NCI-H82 treated with DMSO at 0.1 percent for 48 hours (cell line): Measurements from ENCODE around the gene GRM4.

Source experiments
- DNase-seq: peaks from one replicate; lab custom pipeline; 2025; ENCODE audit not compliant: unreplicated experiment; lab: John Stamatoyannopoulos, UW

GRM4 gene

DNA sequence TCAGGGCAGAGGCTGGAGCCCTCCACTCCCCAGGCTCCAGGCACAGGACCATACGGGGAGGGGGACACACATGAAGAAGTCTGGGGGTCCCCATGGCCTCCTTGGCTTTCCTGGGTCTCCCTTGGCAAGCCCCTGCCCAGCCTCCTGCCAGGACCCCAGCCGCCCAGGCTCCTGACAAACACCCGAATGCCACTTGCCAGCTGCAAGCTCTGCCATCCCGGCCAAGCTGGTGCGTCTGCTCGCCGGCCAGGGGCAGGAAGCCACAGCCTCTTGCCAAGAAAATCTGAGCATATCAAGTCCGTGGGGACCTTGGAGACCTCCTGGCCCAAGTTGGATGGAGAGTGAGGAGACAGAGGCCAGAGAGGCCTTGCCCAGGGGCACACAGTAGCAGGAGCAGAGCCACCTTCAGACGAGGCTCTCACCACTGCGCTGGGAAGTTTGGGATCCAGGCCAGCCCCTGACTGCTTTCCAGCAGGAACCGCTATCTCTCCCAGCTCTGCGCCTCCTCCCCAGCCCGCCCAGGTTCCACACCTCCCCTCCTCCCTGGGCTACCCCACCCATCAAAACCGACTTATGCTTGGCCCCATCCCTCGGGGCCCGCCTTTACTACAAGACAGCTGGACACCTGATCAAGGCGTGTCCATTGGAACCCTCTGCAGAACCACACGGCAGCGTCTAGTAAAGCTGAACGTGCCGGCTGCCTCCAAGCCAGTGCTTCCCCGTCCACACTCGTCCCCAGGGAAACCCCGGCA, 80.2 kb downstream of the GRM4 start:
- peak; percentile 61 for DNase-seq

- DNase-seq: no peak
Measured at GRCh38 chr6:34064675-34065074, 81.2 kb downstream of the GRM4 start.

GRCh38 chr6:34063651-34064050, 82.2 kb downstream of the GRM4 start:
- peak; percentile 93 for DNase-seq

GRCh38 chr6:34062815-34063214, 83.1 kb downstream of the GRM4 start:
- DNase-seq: peak; percentile 11

DNA sequence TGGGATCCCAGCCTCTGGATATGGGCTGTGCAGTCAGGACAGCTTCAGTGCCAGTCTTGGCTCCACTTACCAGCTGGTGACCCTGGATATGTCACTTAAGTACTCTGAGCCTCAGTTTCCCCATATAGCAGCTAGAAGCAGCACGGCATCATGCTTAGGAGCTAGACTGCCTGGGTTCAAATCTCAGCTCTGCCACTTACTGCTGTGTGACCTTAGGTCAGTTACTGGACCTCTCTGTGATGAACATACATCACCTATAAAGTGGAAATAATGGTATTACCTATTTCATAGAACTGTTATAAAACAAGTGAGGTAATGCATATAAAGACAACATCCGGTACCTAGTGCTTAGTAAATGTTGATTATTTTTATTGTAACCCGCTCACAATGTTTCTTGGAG, 83.7 kb downstream of the GRM4 start:
- DNase-seq: no peak

GRCh38 chr6:34061348-34061747, 84.5 kb downstream of the GRM4 start:
- DNase-seq: no peak

GRCh38 chr6:34059914-34060313, 86.0 kb downstream of the GRM4 start:
- DNase-seq: no peak

DNA sequence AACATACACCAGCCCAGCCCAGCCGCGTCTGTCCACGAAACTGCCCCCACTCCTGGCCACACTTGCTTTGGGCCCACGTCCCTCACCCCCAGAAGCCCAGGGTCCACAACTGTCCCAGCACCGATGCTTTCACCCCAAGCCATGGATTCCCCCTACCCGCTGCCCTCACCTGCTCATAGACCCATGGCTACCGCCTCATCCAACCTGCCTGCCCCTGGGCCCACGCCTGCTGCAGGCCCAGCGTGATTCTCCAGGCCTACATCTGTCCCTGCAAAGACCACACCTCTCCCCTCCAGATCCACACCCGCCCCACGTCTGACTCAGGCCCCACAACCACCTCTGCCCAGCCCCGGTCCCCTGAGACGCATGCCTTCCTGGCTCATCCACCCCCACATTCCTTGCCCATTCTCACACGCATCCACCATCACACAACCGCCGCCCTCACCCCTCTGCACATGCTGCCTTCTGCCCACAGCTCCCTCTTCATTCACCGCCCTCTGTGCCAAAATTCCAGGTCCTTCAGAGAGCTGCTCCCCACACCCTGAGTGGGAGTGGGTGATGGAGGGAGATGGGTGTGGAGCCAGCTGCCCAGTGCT, 86.7 kb downstream of the GRM4 start:
- no peak for DNase-seq

- no peak for DNase-seq
Measured at GRCh38 chr6:34057790-34058189, 88.1 kb downstream of the GRM4 start.

GRCh38 chr6:34057191-34057590, 88.7 kb downstream of the GRM4 start:
- no peak for DNase-seq

GRCh38 chr6:34056305-34057108, 89.4 kb downstream of the GRM4 start:
- DNase-seq: no peak

GRCh38 chr6:34055223-34055933, 90.5 kb downstream of the GRM4 start:
- peak; percentile 74 for DNase-seq

DNA sequence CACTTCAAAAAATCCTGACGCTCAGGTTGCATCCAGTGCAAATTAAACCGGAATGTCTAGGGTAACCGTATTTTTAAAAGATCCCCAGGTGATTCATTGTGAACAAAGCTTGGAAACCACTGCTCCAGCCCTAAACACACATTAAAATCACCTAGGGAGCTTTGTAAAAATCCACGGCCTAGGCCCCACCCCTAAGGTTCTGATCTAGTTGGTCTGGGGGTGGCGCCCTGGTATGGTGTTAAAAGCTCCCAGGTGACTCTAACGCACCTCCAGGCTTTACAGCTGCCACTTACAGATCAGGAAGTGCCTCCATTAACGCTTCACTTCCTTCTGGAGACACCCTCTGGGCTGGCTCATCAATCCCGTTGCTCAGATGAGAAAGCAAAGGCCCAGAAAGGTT, 92.2 kb downstream of the GRM4 start:
- DNase-seq: no peak

GRCh38 chr6:34052918-34053608, 92.8 kb downstream of the GRM4 start:
- DNase-seq: no peak

GRCh38 chr6:34052071-34052825, 93.6 kb downstream of the GRM4 start:
- no peak for DNase-seq

- no peak for DNase-seq
Measured at GRCh38 chr6:34051331-34051919, 94.5 kb downstream of the GRM4 start.

DNA sequence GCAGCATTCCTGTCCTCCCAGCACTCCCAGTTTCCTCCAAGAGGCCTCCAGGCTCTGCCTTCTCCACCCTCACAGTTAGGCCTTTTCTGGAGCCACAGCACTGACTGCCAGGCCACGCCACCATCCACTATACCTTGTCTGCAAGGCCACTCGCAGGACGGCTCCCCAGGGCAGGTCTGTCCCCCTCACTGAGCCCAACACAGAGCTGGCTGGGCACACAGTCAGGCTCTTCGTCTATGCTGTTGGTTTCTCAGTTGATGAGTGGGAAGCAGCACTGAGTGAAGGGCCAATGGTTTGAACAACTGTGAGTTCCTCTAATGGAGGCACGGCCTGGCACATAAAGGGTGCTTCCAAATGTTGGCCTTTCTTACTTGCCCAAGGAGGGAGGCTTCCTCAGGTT, 95.2 kb downstream of the GRM4 start:
- DNase-seq: no peak

- no peak for DNase-seq
Measured at GRCh38 chr6:34049395-34050342, 96.2 kb downstream of the GRM4 start.
